Measurements from ENCODE around the gene JARID2.

- TF ChIP-seq POLR2A (IDR thresholded peaks at IDR 0.05; ENCODE audit: low read depth, low read length) = no peak
- no peak for TF ChIP-seq CTCF (IDR thresholded peaks at IDR 0.05 in 2 of 3, conservative IDR thresholded peaks at IDR 0.05 in 1 of 3; ENCODE audit: control insufficient read depth in 2 of 3, extremely low read depth in 1 of 3, insufficient read depth in 1 of 3, low read depth in 3 of 3, low read length in 3 of 3)
- no peak for TF ChIP-seq CHD2 (IDR thresholded peaks at IDR 0.05; ENCODE audit: borderline replicate concordance, low read depth, low read length)
These were observed 154.0 kb downstream of the JARID2 start for GRCh38 chr6:15399641-15400470.
